ENCODE results near the gene PNMA8B.
"Not testable (repeated sequence)": the region's sequence is repeated elsewhere in the genome, so short reads cannot be mapped to it uniquely, and the experiment has no call there.

The PNMA8B gene

DNA sequence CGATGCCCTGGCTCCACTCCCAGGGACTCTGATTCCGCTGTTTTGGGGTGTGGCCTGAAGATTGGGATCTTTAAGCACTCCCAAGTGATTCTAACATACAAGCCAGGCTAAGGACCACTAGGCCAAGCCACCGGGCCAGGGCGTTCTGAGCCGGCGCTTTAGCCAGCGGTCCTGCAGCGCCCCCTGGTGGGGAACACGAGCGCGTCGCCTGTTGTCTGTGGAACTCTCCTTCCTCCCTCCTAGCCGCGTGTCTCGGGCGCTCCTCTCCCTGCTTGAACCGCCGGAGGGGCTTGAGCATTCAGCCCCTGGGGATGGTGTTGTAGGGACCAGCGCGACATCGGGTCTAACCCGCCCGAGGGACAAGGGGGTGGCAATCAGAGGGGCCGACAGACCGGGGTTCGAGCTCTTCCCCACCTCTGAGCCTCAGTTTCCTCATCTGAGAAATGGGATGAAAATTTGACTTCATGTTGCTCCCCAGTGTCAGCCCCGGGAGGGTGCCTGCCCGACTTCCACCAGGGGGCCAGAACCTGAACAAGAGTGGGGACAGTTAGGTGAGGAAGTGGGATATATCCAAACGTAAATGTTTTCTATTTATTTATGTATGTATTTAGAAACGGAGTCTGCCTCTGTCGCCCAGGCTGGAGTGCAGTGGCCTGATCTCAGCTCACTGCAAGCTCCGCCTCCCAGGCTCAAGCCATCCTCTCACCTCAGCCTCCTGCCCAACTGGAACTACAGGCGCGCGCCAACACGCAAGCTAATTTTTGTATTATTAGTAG, 18.0 kb upstream of the PNMA8B start:
- DNase-seq (ENCODE audit: low read depth in 2 of 2), result peak; percentile 63 to 80

GRCh38 chr19:46511237-46511636, 15.6 kb upstream of the PNMA8B start:
- DNase-seq (ENCODE audit: low read depth in 2 of 2), result no peak

DNA sequence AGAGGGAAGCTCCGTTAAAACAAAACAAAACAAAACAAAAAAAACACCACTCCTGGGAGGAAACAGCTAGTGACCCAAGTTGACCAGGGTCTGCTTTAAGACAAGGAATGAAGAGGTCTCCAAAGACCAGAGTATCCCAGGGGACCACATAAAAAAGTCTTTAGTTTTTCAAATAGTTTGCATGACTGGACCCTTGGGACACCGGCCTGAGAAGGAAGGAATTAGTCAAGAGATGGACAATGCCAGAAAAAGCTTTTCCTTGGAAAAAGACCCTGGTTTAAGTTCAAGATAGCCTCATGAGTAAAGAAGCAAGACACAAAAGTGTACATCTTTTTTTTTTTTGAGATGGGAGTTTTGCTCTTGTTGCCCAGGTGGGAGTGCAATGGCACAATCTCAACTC, 12.5 kb upstream of the PNMA8B start:
- no peak for DNase-seq (ENCODE audit: low read depth in 2 of 2)

DNA sequence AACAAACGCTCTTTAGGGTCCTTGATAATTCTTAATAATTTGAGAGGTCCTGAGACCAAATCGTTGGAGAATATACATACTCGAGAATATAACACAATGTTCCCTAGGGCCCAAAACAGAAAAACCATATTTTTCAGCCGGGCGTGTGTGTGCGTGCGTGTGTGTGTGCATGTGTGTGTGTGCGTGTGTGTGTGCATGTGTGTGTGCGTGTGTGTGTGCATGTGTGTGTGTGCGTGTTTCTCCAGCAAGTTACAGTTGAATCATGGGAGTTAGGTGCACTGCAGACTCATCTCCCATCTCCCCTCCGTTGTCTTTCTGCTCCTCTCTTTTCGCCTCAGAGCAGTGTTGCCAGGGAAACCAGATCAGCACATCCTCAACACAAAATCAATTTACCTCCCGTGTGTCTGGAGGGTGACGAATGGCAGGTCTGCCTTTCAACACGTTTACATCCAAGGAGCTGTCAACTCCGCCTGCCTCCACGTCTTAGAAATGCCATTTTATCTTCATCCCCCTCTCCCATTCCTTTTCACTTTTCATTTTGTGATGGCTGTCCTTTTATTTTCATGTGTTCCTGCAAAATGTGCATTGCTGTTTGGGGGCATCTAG, 8.3 kb upstream of the PNMA8B start:
- DNase-seq (ENCODE audit: low read depth in 2 of 2), result no peak

DNA sequence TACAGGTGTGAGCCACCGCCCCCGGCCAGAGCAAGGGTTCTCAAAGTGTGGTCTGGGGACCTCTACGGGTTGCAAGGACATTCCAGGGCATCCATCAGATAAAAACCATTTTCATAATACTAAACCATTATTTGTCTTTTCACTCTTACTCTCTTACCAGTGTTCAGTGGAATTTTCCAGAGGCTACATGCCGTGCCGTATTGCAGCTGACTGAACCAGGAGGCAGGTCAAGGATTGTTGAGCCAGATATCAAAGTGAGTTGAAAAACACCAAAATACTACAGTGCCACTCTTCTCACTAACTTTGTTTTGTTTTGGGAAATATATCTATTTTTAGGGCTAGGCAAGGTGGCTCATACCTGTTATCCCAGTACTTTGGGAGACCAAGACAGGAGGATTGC, 7.2 kb upstream of the PNMA8B start:
- no peak for DNase-seq (ENCODE audit: low read depth in 2 of 2)

DNA sequence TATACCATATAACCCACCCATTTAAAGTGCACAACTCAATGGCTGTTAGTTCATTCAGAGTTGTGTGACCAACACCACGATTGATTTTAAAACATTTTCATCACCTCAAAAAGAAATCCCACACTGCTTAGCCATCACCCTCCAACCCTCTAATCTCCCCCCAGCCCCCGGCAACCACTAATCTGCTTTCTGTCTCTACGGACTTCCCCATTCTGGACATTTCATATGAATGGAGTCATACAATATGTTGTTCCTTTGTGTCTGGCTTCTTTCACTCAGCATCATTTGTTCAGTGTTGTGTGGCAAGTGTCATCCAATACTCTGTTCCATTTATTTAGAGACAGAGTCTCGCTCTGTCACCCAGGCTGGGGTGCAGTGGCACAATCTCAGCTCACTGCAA, 4.0 kb upstream of the PNMA8B start:
- no peak for DNase-seq (ENCODE audit: low read depth in 2 of 2)

- DNase-seq (ENCODE audit: low read depth in 2 of 2), result no peak
Measured at GRCh38 chr19:46497773-46498172, 2.1 kb upstream of the PNMA8B start.

DNA sequence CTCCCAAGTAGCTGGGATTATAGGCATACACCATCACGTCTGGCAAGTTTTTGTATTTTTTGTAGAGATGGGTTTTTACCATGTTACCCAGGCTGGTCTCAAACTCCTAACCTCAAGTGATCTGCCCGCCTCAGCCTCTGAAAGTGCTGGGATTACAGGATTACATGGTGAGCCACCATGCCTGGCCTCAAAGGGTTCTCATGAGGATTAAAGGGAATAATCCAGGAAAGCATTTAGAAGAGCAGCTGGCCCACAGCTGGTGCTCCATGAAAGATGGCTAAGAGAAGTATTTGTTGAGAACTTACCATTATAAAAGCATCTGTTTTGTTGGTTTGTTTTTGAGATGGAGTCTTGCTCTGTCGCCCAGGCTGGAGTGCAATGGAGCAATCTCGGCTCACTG, 1.2 kb upstream of the PNMA8B start:
- not testable (repeated sequence) for DNase-seq (ENCODE audit: low read depth in 2 of 2)

DNA sequence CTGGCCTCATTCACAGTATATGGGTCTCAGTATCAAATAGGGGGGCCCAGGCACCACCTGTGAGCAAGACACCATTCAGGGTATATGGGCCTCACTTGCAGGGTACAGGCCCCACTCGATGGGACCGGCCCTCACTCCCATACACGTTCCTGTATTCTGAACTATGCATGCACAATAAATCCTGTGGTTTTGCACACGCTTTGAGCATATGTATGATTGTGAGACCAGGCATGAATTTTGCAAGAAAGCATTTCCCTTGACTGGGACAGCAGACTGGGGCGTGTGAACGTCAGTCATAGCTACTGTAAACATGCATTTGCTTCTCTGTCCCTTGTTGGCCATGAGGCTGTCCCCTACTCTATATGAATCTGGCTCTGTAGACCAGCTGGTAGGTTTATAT, 637 bp upstream of the PNMA8B start:
- DNase-seq (ENCODE audit: low read depth in 2 of 2), result no peak

GRCh38 chr19:46494941-46495785, 504 bp downstream of the PNMA8B start:
- no peak for DNase-seq (ENCODE audit: low read depth in 2 of 2)

- no peak for DNase-seq (ENCODE audit: low read depth in 2 of 2)
Measured at GRCh38 chr19:46494146-46494940, 1.3 kb downstream of the PNMA8B start.

DNA sequence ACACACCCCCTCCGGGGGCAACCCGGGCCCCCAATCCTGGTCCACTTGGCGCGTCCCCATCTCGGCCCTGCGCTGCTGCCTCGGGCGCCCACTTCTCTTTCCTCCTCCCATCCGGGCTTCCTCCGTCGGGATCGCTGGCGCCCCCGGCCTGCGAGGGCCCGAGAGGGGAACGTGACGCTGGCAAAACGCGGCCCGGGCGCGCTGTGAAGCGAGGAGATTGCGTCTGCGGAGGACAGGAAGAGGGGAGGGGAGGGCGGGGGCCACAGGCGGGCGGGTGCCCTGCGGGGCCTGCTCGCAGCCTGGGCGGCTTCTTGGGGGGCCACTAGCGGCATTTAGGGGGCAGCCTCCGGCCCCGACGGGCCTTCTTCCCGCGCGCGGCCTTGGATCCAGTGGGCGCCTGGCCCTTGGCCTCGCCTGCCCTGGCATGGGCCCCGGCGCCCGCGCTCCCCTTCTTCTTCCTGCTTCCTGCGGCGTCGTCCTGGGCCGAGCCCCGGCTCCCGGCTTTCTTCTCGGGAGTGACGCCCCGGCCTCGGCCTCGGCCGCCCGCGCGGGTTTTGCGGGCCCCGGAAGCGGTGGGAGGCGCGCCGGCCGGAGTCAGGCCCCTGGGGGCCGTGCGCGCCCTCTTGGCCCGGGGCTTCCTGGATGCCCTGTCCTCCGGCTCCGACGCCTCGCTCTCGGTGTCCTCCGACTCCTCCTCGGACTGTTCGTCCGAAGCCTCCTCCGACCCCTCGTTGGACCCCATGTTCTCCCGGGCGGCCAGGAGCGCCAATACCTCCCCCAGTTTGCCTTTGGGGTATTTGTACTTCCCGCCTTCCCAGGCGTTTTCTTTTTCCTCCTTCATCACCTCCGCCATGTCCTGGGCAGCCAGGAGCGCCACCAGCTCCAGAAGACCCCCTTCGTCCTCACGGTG, 2.2 kb downstream of the PNMA8B start:
- no peak for DNase-seq (ENCODE audit: low read depth in 2 of 2)

DNA sequence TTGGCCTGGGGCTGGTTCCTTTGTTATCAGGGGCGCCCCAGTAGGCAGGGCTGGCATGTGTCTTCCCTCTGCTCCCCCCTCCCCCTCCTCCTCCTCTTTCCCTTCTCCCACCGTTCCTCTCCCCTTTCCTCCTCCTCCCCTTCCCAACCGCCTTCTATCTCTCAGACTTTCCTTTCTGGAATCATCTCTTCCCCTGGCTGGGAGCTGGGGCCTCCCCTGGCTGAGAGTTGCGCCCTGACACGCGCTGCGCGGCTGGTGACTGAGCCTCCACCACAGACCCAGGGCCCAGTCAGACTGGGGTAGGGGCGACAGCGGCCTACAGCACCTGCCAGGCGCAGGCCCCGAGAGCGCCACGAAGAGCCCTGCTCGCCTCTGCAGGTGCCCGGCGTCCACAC, 2.8 kb downstream of the PNMA8B start:
- no peak for DNase-seq (ENCODE audit: low read depth in 2 of 2)

GRCh38 chr19:46491975-46492682, 3.5 kb downstream of the PNMA8B start:
- no peak for DNase-seq (ENCODE audit: low read depth in 2 of 2)

- DNase-seq (ENCODE audit: low read depth in 2 of 2), result no peak
Measured at GRCh38 chr19:46490774-46491173, 4.9 kb downstream of the PNMA8B start.

GRCh38 chr19:46489445-46490272, 6.0 kb downstream of the PNMA8B start:
- DNase-seq (ENCODE audit: low read depth in 2 of 2), result no peak

DNA sequence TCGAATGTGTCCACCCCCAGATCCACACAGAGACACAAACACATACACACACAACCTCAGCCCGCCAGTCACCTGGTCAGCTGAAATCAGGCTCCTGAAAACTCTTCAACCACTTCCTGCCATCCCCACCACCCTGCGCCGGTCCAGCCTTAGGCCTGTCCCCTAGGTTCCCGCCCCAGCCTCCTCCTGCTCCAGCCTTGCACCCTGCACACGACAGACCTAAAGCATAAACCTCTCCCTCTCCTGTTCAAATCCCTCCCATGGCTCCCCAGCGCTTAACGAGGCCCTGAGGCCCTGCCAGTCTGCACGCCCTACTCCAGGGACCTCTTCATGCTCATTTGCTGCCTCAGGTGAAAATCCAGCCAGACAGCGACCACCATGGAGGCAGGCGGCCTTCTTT, 7.1 kb downstream of the PNMA8B start:
- no peak for DNase-seq (ENCODE audit: low read depth in 2 of 2)

DNA sequence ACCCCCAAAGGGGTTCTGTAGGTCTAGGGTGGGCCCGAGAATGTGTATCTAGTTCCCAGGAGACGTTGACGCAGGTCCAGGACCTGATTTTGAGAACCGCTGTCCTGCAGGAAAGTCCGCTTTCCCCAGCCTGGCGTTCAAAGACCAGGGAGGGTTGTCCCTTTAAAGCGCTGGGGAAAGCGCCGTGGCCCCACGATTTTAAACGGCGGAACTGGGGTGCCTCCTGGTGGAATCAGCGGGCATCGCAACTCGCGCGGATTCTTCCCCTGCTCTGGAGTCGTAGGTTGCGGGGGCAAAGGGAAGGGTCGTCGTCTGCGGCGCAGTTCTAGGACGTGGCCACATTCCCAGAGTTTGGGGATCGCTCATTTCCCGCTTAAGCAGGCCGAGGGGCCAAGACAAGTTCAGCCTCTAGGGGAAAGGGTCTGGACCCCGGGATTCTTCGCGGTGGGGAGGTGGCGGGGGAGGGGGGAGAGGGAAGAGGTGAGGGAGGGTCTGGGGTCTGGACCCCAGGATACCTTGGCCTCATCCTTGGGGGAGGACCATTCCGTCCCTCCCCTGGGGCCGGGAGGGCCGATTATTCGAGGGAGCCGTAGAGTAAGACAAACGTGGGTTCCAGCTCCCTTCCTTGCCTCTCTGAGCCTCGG, 7.7 kb downstream of the PNMA8B start:
- DNase-seq (ENCODE audit: low read depth in 2 of 2), result peak; percentile 59 to 73

All from stimulated activated CD4-positive, alpha-beta T cell treated with anti-CD3 and anti-CD28 coated beads, Interleukin-12 subunit alpha, Interleukin-12 subunit beta, amount 100 ng/mL, for 24 hours (primary cell).